Liver (tissue), 9 donors: Measurements from ENCODE around the gene SMYD3. TPM values are rescaled to one million over a fixed set of nuclear protein-coding genes. Genes with fewer than 3 reads are reported as not detected.

Experiments used
- DNase-seq: peaks from one replicate; pipeline ENCODE4 v3.0.0-alpha.2; 2017; ENCODE audit warnings: low spot score
- H3K27ac ChIP-seq, 2 donors: one replicate each; pipeline ENCODE4 v1.7.0; 2013; ENCODE audit warnings: inconsistent platforms in 2 of 2, low read length in 2 of 2, control low read depth in 1 of 2, low read depth in 1 of 2, mild to moderate bottlenecking in 1 of 2
- H3K27me3 ChIP-seq, 4 donors: one replicate each; pipeline versions ENCODE4 v1.6.1 to v1.7.0; 2013; ENCODE audit warnings: low read length in 3 of 4, inconsistent platforms in 1 of 4, mild to moderate bottlenecking in 1 of 4, moderate library complexity in 1 of 4; ENCODE audit not compliant: control insufficient read depth in 4 of 4, insufficient read depth in 4 of 4
- H3K36me3 ChIP-seq, 4 donors: one replicate each; pipeline versions ENCODE4 v1.6.1 to v1.7.0; 2013; ENCODE audit warnings: low read length in 3 of 4, mild to moderate bottlenecking in 3 of 4, low read depth in 1 of 4, moderate library complexity in 1 of 4; ENCODE audit not compliant: control insufficient read depth in 4 of 4, insufficient read depth in 3 of 4
- H3K4me1 ChIP-seq, 4 donors: one replicate each; pipeline versions ENCODE4 v1.6.1 to v1.7.0; 2013; ENCODE audit warnings: low read length in 3 of 4, mild to moderate bottlenecking in 3 of 4, moderate library complexity in 1 of 4; ENCODE audit not compliant: control insufficient read depth in 4 of 4, insufficient read depth in 4 of 4
- H3K4me3 ChIP-seq, 3 donors: one replicate each; pipeline versions ENCODE4 v1.6.1 to v1.7.0; 2013; ENCODE audit warnings: low read length in 3 of 3, control low read depth in 1 of 3, low read depth in 1 of 3, mild to moderate bottlenecking in 1 of 3
- H3K9ac ChIP-seq, 2 donors: one replicate each; pipeline ENCODE4 v1.7.0; 2013; ENCODE audit warnings: low read length in 2 of 2, mild to moderate bottlenecking in 2 of 2, moderate library complexity in 2 of 2, control low read depth in 1 of 2, low read depth in 1 of 2
- H3K9me3 ChIP-seq, 4 donors: one replicate each; pipeline versions ENCODE4 v1.6.1 to v1.7.0; 2013; ENCODE audit warnings: low read length in 3 of 4; ENCODE audit not compliant: control insufficient read depth in 4 of 4
- EGR1 ChIP-seq, 2 donors: IDR thresholded peaks; 2 replicates each; pipeline ENCODE4 v1.6.1; 2016 to 2018; ENCODE audit warnings: antibody characterized with exemption in 2 of 2, low read depth in 2 of 2
- FOXA1 ChIP-seq: IDR thresholded peaks from 2 replicates; pipeline ENCODE4 v1.6.1; 2016; ENCODE audit warnings: antibody characterized with exemption
- FOXA2 ChIP-seq: IDR thresholded peaks from 2 replicates; pipeline ENCODE4 v1.6.1; 2016; ENCODE audit warnings: antibody characterized with exemption
- GABPA ChIP-seq, 2 donors: IDR thresholded peaks in 1 of 2; conservative IDR thresholded peaks in 1 of 2; 2 replicates each; pipeline ENCODE4 v1.6.1; 2016; ENCODE audit warnings: antibody characterized with exemption in 2 of 2, mild to moderate bottlenecking in 1 of 2, moderate library complexity in 1 of 2
- HNF4A ChIP-seq, 2 donors: conservative IDR thresholded peaks; 2 replicates each; pipeline ENCODE4 v1.6.1; 2016; ENCODE audit warnings: antibody characterized with exemption in 2 of 2, mild to moderate bottlenecking in 2 of 2
- HNF4G ChIP-seq: IDR thresholded peaks from 2 replicates; pipeline ENCODE4 v1.6.1; 2016; ENCODE audit warnings: antibody characterized with exemption
- JUND ChIP-seq, 2 donors: IDR thresholded peaks; 2 replicates each; pipeline ENCODE4 v1.6.1; 2016; ENCODE audit warnings: antibody characterized with exemption in 2 of 2
- MAX ChIP-seq: IDR thresholded peaks from 2 replicates; pipeline ENCODE4 v1.6.1; 2016; ENCODE audit warnings: antibody characterized with exemption
- NR2F2 ChIP-seq: IDR thresholded peaks from 2 replicates; pipeline ENCODE4 v1.6.1; 2016; ENCODE audit warnings: antibody characterized with exemption
- RAD21 ChIP-seq, 2 donors: IDR thresholded peaks; 2 replicates each; pipeline ENCODE4 v1.6.1; 2016; ENCODE audit warnings: antibody characterized with exemption in 2 of 2, mild to moderate bottlenecking in 2 of 2
- RXRA ChIP-seq, 2 donors: IDR thresholded peaks; 2 replicates each; pipeline ENCODE4 v1.6.1; 2017 to 2018; ENCODE audit warnings: antibody characterized with exemption in 2 of 2, mild to moderate bottlenecking in 1 of 2
- SP1 ChIP-seq: IDR thresholded peaks from 2 replicates; pipeline ENCODE4 v1.6.1; 2018; ENCODE audit warnings: antibody characterized with exemption, mild to moderate bottlenecking
- TAF1 ChIP-seq: conservative IDR thresholded peaks from 2 replicates; pipeline ENCODE4 v1.6.1; 2016; ENCODE audit warnings: antibody characterized with exemption, mild to moderate bottlenecking
- YY1 ChIP-seq: IDR thresholded peaks from 2 replicates; pipeline ENCODE4 v1.6.1; 2016; ENCODE audit warnings: antibody characterized with exemption, mild to moderate bottlenecking
- ZBTB33 ChIP-seq: IDR thresholded peaks from 2 replicates; pipeline ENCODE4 v1.6.1; 2016; ENCODE audit warnings: antibody characterized with exemption
- WGBS: extraction: QIAGEN DNeasy Blood & Tissue Kit; methylation state at CpG from one replicate; pipeline ENCODE4 v1.1.7; 2013; 5-methylcytosine and 5-hydroxymethylcytosine counted together
- polyA plus RNA-seq, 2 donors: library from polyadenylated mRNA; stranded (reverse) in 1 of 2; unstranded in 1 of 2; fragments of 200-250 nt in 1 of 2; fragments of >200 nt in 1 of 2; fragmentation: Nextera tagmentation in 1 of 2; extraction: Ambion mirVana in 1 of 2; gene quantifications; one replicate each; pipeline versions ENCODE4 v1.2.1 to v1.2.3, GENCODE V29; 2013 to 2015
- total RNA-seq, 2 donors: library from RNA; depleted of rRNA; stranded (reverse); fragments of >200 nt; gene quantifications; one replicate each; pipeline ENCODE4 v1.2.3, GENCODE V29; 2014
- TF ChIP-seq, protein P1 (sequence below): IDR thresholded peaks from 2 replicates; pipeline ENCODE4 v1.6.1; 2016; ENCODE audit warnings: antibody characterized with exemption, mild to moderate bottlenecking
- TF ChIP-seq, protein P2 (sequence below): fragments of 150-350 bp; IDR thresholded peaks from 2 replicates; pipeline ENCODE4 v1.5.1; 2017; ENCODE audit warnings: improper control_type of control experiment, low read depth, low read length; ENCODE audit not compliant: missing input control
- TF ChIP-seq, protein P3 (sequence below): IDR thresholded peaks from 2 replicates; pipeline ENCODE4 v1.6.1; 2016; ENCODE audit warnings: antibody characterized with exemption
- donor health status: healthy.
- donor health status: healthy.
- donor health status: healthy.
- donor health status: healthy.
- donor health status: healthy.

SMYD3 gene
- total and polyA plus RNA-seq, 4 donors = 3.1 to 9.1 (median 8.0) TPM

- H3K9me3 ChIP-seq = no peaks in the 10 kb centered on the region
- no peaks in the 10 kb centered on the region for H3K27me3 ChIP-seq
- DNase-seq = no peak
- H3K4me1 ChIP-seq = peaks cover 0 to 10% (median 3%) of the 10 kb centered on the region in 4 donors
- H3K27ac ChIP-seq = no peak overlapping the region
- no peak overlapping the region for H3K9ac ChIP-seq
- no peak overlapping the region for H3K4me3 ChIP-seq
- 89% methylated on average over 10 of the region's 10 CpGs for WGBS
- TF ChIP-seq SP1 (no peak), RXRA (IDR thresholded peaks at IDR 0.05) (no peak), NR2F2 (no peak), MAX (no peak), RAD21 (IDR thresholded peaks at IDR 0.05) (no peak), TAF1 (no peak), HNF4G (no peak), ZBTB33 (no peak), HNF4A (conservative IDR thresholded peaks at IDR 0.05) (no peak), JUND (IDR thresholded peaks at IDR 0.05) (no peak), YY1 (no peak), EGR1 (IDR thresholded peaks at IDR 0.05; ENCODE audit: low read depth in 2 of 2) (no peak), FOXA2 (no peak), FOXA1 (no peak)
- TF ChIP-seq, protein P1, sequence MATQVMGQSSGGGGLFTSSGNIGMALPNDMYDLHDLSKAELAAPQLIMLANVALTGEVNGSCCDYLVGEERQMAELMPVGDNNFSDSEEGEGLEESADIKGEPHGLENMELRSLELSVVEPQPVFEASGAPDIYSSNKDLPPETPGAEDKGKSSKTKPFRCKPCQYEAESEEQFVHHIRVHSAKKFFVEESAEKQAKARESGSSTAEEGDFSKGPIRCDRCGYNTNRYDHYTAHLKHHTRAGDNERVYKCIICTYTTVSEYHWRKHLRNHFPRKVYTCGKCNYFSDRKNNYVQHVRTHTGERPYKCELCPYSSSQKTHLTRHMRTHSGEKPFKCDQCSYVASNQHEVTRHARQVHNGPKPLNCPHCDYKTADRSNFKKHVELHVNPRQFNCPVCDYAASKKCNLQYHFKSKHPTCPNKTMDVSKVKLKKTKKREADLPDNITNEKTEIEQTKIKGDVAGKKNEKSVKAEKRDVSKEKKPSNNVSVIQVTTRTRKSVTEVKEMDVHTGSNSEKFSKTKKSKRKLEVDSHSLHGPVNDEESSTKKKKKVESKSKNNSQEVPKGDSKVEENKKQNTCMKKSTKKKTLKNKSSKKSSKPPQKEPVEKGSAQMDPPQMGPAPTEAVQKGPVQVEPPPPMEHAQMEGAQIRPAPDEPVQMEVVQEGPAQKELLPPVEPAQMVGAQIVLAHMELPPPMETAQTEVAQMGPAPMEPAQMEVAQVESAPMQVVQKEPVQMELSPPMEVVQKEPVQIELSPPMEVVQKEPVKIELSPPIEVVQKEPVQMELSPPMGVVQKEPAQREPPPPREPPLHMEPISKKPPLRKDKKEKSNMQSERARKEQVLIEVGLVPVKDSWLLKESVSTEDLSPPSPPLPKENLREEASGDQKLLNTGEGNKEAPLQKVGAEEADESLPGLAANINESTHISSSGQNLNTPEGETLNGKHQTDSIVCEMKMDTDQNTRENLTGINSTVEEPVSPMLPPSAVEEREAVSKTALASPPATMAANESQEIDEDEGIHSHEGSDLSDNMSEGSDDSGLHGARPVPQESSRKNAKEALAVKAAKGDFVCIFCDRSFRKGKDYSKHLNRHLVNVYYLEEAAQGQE = no peak
- TF ChIP-seq, protein P2, sequence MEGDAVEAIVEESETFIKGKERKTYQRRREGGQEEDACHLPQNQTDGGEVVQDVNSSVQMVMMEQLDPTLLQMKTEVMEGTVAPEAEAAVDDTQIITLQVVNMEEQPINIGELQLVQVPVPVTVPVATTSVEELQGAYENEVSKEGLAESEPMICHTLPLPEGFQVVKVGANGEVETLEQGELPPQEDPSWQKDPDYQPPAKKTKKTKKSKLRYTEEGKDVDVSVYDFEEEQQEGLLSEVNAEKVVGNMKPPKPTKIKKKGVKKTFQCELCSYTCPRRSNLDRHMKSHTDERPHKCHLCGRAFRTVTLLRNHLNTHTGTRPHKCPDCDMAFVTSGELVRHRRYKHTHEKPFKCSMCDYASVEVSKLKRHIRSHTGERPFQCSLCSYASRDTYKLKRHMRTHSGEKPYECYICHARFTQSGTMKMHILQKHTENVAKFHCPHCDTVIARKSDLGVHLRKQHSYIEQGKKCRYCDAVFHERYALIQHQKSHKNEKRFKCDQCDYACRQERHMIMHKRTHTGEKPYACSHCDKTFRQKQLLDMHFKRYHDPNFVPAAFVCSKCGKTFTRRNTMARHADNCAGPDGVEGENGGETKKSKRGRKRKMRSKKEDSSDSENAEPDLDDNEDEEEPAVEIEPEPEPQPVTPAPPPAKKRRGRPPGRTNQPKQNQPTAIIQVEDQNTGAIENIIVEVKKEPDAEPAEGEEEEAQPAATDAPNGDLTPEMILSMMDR = no peak
- TF ChIP-seq, protein P3, sequence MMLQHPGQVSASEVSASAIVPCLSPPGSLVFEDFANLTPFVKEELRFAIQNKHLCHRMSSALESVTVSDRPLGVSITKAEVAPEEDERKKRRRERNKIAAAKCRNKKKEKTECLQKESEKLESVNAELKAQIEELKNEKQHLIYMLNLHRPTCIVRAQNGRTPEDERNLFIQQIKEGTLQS = no peak
- no peaks in the 10 kb centered on the region for H3K36me3 ChIP-seq
Measured at GRCh38 chr1:245814651-245815050, 692.4 kb downstream of the SMYD3 start.

DNA sequence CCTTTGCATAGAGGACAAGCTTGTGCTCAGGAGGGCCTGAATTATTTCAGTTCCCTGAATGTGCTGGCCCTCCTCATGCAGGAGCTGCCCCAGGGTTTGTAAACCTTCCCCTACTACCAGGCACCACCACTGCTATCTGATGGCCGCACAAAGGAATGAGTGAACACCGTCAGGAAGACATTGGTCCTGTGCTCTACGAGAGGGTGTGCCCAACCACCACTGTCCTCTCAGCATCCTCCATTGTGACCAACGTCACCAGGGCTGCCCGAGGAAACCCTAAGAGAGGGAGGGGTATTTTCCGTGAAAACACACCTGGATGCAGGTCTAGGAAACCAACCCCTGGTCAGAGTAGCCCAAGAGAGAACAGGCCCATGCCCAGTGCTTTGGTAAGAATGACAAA, 694.8 kb downstream of the SMYD3 start:
- Histone ChIP-seq H3K36me3 (no peaks in the 10 kb centered on the region), H3K9ac (no peak overlapping the region), H3K9me3 (no peaks in the 10 kb centered on the region), H3K27me3 (no peaks in the 10 kb centered on the region), H3K27ac (no peak overlapping the region), H3K4me3 (no peak overlapping the region), H3K4me1 (peaks cover 0 to 10% (median 3%) of the 10 kb centered on the region in 4 donors)
- no peak for DNase-seq
- WGBS = 97% methylated on average over 6 of the region's 6 CpGs
- TF ChIP-seq, protein P1 = no peak
- TF ChIP-seq SP1 = no peak
- no peak for TF ChIP-seq NR2F2
- no peak for TF ChIP-seq GABPA (IDR thresholded peaks at IDR 0.05 in 1 of 2, conservative IDR thresholded peaks at IDR 0.05 in 1 of 2)
- TF ChIP-seq FOXA2 = no peak
- TF ChIP-seq JUND (IDR thresholded peaks at IDR 0.05) = no peak
- no peak for TF ChIP-seq HNF4G
- TF ChIP-seq HNF4A (conservative IDR thresholded peaks at IDR 0.05) = no peak
- no peak for TF ChIP-seq YY1
- no peak for TF ChIP-seq TAF1
- TF ChIP-seq RAD21 (IDR thresholded peaks at IDR 0.05) = no peak
- no peak for TF ChIP-seq FOXA1
- TF ChIP-seq MAX = no peak
- TF ChIP-seq ZBTB33 = no peak
- TF ChIP-seq EGR1 (IDR thresholded peaks at IDR 0.05; ENCODE audit: low read depth in 2 of 2) = no peak
